Activated naive CD4-positive, alpha-beta T cell (primary cell): ENCODE measurements around the gene PDE4B.

ENCODE experiments used
- DNase-seq, 4 experiments: peaks; one replicate each; lab custom pipeline; 2025; lab: John Stamatoyannopoulos, UW

Gene PDE4B

GRCh38 chr1:65882076-65882475 lies 89.4 kb downstream of the PDE4B start:
- no peak for DNase-seq

- no peak for DNase-seq
Measured at GRCh38 chr1:65889441-65889840, 96.7 kb downstream of the PDE4B start.

- no peak for DNase-seq
Measured at GRCh38 chr1:65890201-65890843, 97.6 kb downstream of the PDE4B start.

- no peak for DNase-seq
Measured at GRCh38 chr1:65894738-65895605, 102.3 kb downstream of the PDE4B start.

- no peak for DNase-seq
Measured at GRCh38 chr1:65896721-65897120, 104.0 kb downstream of the PDE4B start.

- DNase-seq: no peak
Measured at GRCh38 chr1:65897485-65897884, 104.8 kb downstream of the PDE4B start.

- DNase-seq: no peak
Measured at GRCh38 chr1:65904681-65905083, 112.0 kb downstream of the PDE4B start.

GRCh38 chr1:65910432-65910831 lies 117.7 kb downstream of the PDE4B start:
- no peak for DNase-seq

- no peak for DNase-seq
Measured at GRCh38 chr1:65911679-65912078, 119.0 kb downstream of the PDE4B start.

- DNase-seq: no peak
Measured at GRCh38 chr1:65918564-65918963, 125.9 kb downstream of the PDE4B start.

- no peak for DNase-seq
Measured at GRCh38 chr1:65921446-65921845, 128.8 kb downstream of the PDE4B start.

GRCh38 chr1:65924471-65924870 lies 131.8 kb downstream of the PDE4B start:
- no peak for DNase-seq

GRCh38 chr1:65938506-65938905 lies 145.8 kb downstream of the PDE4B start:
- no peak for DNase-seq

- DNase-seq: no peak
Measured at GRCh38 chr1:65939191-65939590, 146.5 kb downstream of the PDE4B start.

- DNase-seq: no peak
Measured at GRCh38 chr1:65939636-65940035, 146.9 kb downstream of the PDE4B start.

GRCh38 chr1:65940126-65940525 lies 147.4 kb downstream of the PDE4B start:
- DNase-seq: no peak

GRCh38 chr1:65942476-65942875 lies 149.8 kb downstream of the PDE4B start:
- no peak for DNase-seq

GRCh38 chr1:65946376-65946775 lies 153.7 kb downstream of the PDE4B start:
- no peak for DNase-seq

GRCh38 chr1:65946960-65947359 lies 154.3 kb downstream of the PDE4B start:
- DNase-seq: no peak

- DNase-seq: no peak
Measured at GRCh38 chr1:65948609-65949229, 156.0 kb downstream of the PDE4B start.

GRCh38 chr1:65949230-65949626 lies 156.5 kb downstream of the PDE4B start:
- DNase-seq: no peak

- DNase-seq: no peak
Measured at GRCh38 chr1:65949933-65950332, 157.2 kb downstream of the PDE4B start.

- DNase-seq: no peak
Measured at GRCh38 chr1:65952696-65953095, 160.0 kb downstream of the PDE4B start.
